ENCODE data around the gene IL9R. TPM values are rescaled to one million over a fixed set of nuclear protein-coding genes. Genes with fewer than 3 reads are reported as not detected.
"Not testable (repeated sequence)": the region's sequence is repeated elsewhere in the genome, so short reads cannot be mapped to it uniquely, and the experiment has no call there.

Gene IL9R
- total RNA-seq, 4 donors from 2014 or later = 0.57 to 1.4 TPM; not detected in 2

DNA sequence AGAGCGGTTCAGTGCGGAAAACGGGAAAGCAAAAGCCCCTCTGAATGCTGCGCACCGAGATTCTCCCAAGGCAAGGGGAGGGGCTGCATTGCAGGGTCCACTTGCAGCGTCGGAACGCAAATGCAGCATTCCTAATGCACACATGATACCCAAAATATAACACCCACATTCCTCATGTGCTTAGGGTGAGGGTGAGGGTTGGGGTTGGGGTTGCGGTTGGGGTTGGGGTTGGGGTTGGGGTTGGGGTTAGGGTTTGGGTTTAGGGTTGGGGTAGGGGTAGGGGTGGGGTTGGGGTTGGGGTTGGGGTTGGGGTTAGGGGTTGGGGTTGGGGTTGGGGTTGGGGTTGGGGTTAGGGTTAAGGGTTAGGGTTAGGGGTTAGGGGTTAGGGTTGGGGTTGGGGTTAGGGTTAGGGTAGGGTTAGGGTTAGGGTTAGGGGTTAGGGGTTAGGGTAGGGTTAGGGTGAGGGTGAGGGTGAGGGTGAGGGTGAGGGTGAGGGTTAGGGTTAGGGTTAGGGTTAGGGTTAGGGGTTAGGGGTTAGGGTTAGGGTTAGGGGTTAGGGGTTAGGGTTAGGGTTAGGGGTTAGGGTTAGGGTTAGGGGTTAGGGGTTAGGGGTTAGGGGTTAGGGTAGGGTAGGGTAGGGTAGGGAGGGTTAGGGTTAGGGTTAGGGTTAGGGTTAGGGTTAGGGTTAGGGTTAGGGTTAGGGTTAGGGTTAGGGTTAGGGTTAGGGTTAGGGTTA is 32.4 kb downstream of the IL9R start:
- H3K9me3 ChIP-seq; DNase-seq; H3K4me1 ChIP-seq; H3K27ac ChIP-seq; H3K4me3 ChIP-seq; H3K36me3 ChIP-seq; H3K27me3 ChIP-seq; intact Hi-C loops (cut with DNase I): not testable (repeated sequence)
- no CpG with 5 or more reads among the region's 9 CpGs for WGBS, 2 donors

- H3K4me3 ChIP-seq; intact Hi-C loops (cut with DNase I); H3K27ac ChIP-seq; DNase-seq; H3K27me3 ChIP-seq; H3K36me3 ChIP-seq; H3K9me3 ChIP-seq; H3K4me1 ChIP-seq: not testable (repeated sequence)
Observed at GRCh38 chrX:156030474-156030873, 33.0 kb downstream of the IL9R start.

Other genes starting within 250 kb of the IL9R start
- gene VAMP7, start 116.4 kb upstream of the IL9R start, total RNA-seq = 10 to 100 TPM; 25.6 to 41.7 (median 28.2) TPM